CD4-positive, alpha-beta T cell treated with Interferon alpha-2 for 1 hour (primary cell): ENCODE measurements around the gene WIF1.

Source experiments
- DNase-seq, 2 donors: peaks; one replicate each; pipeline ENCODE4 v3.0.0-alpha.2; 2020 to 2022

The WIF1 gene

DNA sequence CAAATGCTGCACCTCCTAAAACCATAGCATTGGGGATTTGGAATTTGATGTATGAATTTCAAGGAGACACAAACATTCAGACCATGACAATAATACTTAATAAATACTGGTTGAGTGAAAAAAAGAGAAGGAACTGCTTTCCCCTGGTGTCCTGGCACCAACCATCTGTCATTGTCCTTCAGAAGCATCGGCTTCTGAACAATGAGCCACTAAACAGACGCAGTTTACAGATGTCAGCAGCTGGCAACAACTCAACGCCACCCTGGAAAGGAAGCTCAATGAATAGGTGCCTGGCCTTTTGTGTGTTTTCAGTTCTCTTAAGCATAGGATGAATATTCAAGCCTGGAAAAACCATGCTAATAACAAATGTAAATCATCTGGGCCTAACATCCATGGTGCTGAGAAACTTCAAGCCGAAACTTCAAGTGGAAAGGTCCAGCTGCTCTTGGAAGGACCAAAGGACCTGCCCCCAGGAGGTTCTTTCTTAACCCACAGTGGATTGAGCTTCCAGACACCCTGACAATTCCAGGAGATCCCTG is 101.3 kb downstream of the WIF1 start:
- DNase-seq, result no peak

DNA sequence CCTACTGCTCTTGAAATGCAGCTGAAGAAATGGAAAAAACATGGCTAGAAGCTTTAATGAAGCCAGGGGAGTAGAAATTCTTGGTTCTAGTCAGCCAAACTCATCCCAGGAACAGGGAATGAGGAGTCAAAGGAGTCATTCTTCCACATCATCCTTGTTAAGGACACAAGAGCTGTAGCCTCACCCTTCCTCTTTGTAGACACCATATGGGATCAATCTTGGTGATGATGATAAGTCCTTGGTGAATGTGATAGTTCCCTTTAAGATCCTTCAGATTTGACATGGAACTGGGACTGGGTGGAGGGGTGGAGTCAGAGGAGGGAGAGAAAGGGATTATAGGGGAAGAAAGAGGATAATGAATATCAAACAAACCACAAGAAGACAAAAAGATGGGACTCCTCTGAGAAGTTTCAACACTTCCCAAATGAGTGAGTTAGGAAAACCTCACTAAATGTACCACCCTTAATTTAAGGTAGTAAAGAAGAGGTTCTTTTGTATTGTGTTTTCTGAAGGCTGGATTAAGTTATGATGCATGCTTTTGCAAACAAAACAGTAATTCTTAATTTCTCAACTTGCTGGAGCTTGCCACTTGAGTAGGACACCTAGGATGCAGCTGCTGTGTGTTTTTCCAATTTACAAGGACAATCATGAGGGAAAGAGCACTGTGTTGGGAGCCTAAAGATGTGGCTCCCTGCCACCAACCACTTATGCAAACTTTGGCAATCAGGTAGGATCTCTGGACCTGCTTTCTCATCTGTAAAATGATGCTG is 104.0 kb downstream of the WIF1 start:
- no peak for DNase-seq

- no peak for DNase-seq
Observed at GRCh38 chr12:65015850-65016249, 105.3 kb downstream of the WIF1 start.

DNA sequence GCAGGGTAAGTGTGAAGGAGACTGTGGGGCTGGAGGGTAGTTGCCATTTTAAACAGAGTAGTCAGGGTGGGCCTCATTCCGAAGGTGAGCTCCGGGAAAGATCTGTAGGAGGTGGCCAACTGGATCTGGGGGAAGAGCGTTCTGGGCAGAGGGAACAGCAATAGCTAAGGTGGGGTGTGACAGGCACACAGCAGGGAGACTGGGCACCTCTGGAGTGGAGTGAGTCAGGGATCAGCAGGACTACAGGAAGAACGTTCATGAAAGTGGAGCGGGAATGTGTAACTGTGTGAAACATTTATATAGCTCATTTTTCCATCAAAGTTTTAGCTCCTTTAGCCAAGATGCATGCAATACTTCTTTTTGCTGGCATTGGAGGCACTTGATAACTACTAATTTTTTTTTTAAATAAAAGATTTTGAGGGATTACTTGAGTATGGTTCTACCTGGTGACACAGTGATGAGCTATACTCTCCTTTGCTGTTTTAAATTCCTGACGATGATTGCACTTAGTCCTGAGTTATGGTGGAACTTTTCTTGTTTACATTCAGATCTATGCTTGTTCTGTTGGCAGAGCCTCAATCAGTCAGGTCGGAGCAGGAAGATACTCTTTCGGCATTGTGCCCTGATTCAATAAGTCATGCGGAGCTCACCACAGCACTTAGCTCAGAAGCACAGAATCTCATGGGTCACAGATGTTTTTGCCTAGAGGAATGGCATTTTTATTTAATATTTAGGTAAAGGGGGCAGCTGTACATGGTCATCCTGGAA is 106.4 kb downstream of the WIF1 start:
- no peak for DNase-seq

DNA sequence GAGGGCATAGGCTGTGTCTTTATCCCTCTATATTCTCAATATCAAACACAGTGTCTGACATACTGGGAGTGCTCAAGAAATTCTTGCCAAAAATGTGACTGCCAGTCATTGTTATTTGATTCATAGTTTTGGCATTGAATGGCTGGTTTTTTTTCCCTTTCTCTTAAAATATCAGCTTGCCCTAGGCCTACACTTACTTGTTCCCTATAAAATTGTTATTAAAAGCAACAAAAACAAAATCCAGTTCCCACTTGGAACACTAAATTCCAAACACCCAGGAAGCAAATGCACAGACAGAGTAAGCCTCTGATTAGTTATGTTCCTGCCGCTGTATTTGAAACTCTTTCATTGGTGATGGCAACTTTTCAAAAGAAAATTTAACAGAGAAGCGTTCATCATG is 110.7 kb downstream of the WIF1 start:
- DNase-seq, result no peak

GRCh38 chr12:65005716-65006115 is 115.4 kb downstream of the WIF1 start:
- DNase-seq, result no peak

DNA sequence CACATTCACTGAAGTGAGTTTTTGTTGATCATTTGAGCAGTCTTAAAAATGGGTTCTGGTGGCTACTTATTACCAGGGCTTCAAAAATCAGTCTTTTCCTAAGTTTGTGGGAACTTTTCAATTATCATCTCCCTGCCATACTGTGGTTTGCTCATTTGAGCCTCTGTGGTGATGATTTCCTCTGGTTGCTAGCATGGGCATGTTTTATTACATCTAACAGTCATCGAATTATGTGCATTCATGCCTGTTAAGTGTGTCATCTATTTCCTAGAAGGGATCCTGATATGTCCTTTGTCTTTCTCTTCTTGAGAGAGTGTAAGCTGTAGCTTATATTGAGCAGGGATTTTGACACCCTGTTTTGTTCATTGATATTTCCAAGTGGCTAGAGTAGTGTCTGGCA is 116.8 kb downstream of the WIF1 start:
- no peak for DNase-seq
